K562 (cell line): ENCODE measurements around the gene AMZ1. TPM values are rescaled to one million over a fixed set of nuclear protein-coding genes. Genes with fewer than 3 reads are reported as not detected.

Experiments
- CC2D1A ChIP-seq: fragments of 450-650 bp; IDR thresholded peaks from 2 replicates; pipeline ENCODE4 v1.6.1; 2017; ENCODE audit warnings: mild to moderate bottlenecking
- FOXP4 ChIP-seq: sonication (generic); formaldehyde crosslinking; IDR thresholded peaks from 2 replicates; pipeline ENCODE4 v1.8.0; 2022; ENCODE audit warnings: mild to moderate bottlenecking, missing genetic modification reagents, borderline replicate concordance
- GMEB1 ChIP-seq: fragments of 250-450 bp; sonication (Bioruptor Pico); IDR thresholded peaks from 2 replicates; pipeline ENCODE4 v1.4.0; 2020; ENCODE audit warnings: mild to moderate bottlenecking
- GTF3C2 ChIP-seq: IDR thresholded peaks from 3 replicates; pipeline ENCODE4 v1.6.1; 2011; ENCODE audit warnings: borderline replicate concordance, mild to moderate bottlenecking, moderate library complexity; ENCODE audit not compliant: insufficient read length; ENCODE audit errors: extremely low read depth
- MECOM ChIP-seq: fragments of 250-450 bp; sonication (Bioruptor Pico); IDR thresholded peaks from 2 replicates; pipeline ENCODE4 v1.8.0; 2022; ENCODE audit warnings: inconsistent platforms
- PKNOX1 ChIP-seq: fragments of 450-650 bp; IDR thresholded peaks from 2 replicates; pipeline ENCODE4 v1.6.1; 2016
- SP2 ChIP-seq: IDR thresholded peaks from 2 replicates; pipeline ENCODE4 v1.6.1; 2011; ENCODE audit warnings: mild to moderate bottlenecking, low read depth, low read length, moderate library complexity; ENCODE audit not compliant: poor library complexity, severe bottlenecking; ENCODE audit errors: extremely low read depth
- ZBTB9 ChIP-seq: fragments of 450-650 bp; formaldehyde crosslinking; IDR thresholded peaks from 2 replicates; pipeline ENCODE4 v1.4.0; 2020; ENCODE audit warnings: mild to moderate bottlenecking, moderate library complexity
- ZEB2 ChIP-seq: fragments of 450-650 bp; IDR thresholded peaks from 2 replicates; pipeline ENCODE4 v1.6.1; 2016
- ZNF76 ChIP-seq: fragments of 250-450 bp; sonication (Bioruptor Pico); IDR thresholded peaks from 2 replicates; pipeline ENCODE4 v1.4.0; 2020; ENCODE audit warnings: mild to moderate bottlenecking, moderate library complexity, borderline replicate concordance
- ZNF766 ChIP-seq: fragments of 200-800 bp; sonication (Bioruptor generic); conservative IDR thresholded peaks from 2 replicates; pipeline ENCODE4 v1.6.1; 2016; ENCODE audit warnings: missing genetic modification characterization, missing compliant biosample characterization
- polyA plus RNA-seq, 8 experiments: library from polyadenylated mRNA; depleted of rRNA in 4 of 8; stranded (reverse) in 5 of 8; unstranded in 3 of 8; fragments of >200 nt; fragmentation: Nextera tagmentation in 2 of 8; fragmentation: Illumina TruSeq in 1 of 8; extraction: Ambion mirVana in 2 of 8; extraction: Trizol in 1 of 8; gene quantifications; 2 replicates each; pipeline versions ENCODE4 v1.2.1 to v1.2.3, GENCODE V29; 2011 to 2014; ENCODE audit warnings: inconsistent platforms in 1 of 8, missing spikeins in 1 of 8
- total RNA-seq, 7 experiments: library from RNA; depleted of rRNA in 6 of 7; stranded (reverse); fragments of >200 nt in 6 of 7; fragmentation: Illumina TruSeq in 2 of 7; extraction: Trizol in 2 of 7; gene quantifications; 2 replicates each; pipeline versions ENCODE4 v1.2.1 to v1.2.3, GENCODE V29; 2011 to 2021; ENCODE audit warnings: low replicate concordance in 1 of 7

The AMZ1 gene
- total and polyA plus RNA-seq, 9 of the 15 experiments (the other 6 are each of a cell fraction or from before 2014, with no cell fraction given), result not detected

- TF ChIP-seq ZBTB9, result peak; percentile 43; the same call in 1 of the 2 replicates
- TF ChIP-seq MECOM (CRISPR knock-in tag), result peak; percentile 74; the same call in 1 of the 2 replicates
- peak; percentile 62; the same call in 1 of the 2 replicates for TF ChIP-seq ZNF76 (CRISPR knock-in tag)
- TF ChIP-seq FOXP4 (CRISPR knock-in tag), result peak; percentile 19; the same call in 1 of the 2 replicates
- no peak for TF ChIP-seq SP2
- TF ChIP-seq PKNOX1, result peak; percentile 84
- TF ChIP-seq GMEB1 (CRISPR knock-in tag), result peak; percentile 12; the same call in 1 of the 2 replicates
- peak; percentile 97 for TF ChIP-seq ZNF766
- TF ChIP-seq ZEB2, result peak; percentile 37; the same call in 1 of the 2 replicates
- peak; percentile 10; the same call in 1 of the 2 replicates for TF ChIP-seq CC2D1A
- TF ChIP-seq GTF3C2, result no peak
These were observed 29.6 kb downstream of the AMZ1 start (continued) for GRCh38 chr7:2717293-2718261.
